HUDEP-2 (cell line): ENCODE data around the gene SATL1.
A peak's percentile ranks its signal among the peaks of the same experiment; 100 is the strongest.
"Not testable (repeated sequence)": the region's sequence is repeated elsewhere in the genome, so short reads cannot be mapped to it uniquely, and the experiment has no call there.

Experiments used
- DNase-seq, 76 experiments: peaks; one replicate each; lab custom pipeline; 2025; ENCODE audit not compliant: unreplicated experiment in 76 of 76; lab: John Stamatoyannopoulos, UW

The SATL1 gene

DNA sequence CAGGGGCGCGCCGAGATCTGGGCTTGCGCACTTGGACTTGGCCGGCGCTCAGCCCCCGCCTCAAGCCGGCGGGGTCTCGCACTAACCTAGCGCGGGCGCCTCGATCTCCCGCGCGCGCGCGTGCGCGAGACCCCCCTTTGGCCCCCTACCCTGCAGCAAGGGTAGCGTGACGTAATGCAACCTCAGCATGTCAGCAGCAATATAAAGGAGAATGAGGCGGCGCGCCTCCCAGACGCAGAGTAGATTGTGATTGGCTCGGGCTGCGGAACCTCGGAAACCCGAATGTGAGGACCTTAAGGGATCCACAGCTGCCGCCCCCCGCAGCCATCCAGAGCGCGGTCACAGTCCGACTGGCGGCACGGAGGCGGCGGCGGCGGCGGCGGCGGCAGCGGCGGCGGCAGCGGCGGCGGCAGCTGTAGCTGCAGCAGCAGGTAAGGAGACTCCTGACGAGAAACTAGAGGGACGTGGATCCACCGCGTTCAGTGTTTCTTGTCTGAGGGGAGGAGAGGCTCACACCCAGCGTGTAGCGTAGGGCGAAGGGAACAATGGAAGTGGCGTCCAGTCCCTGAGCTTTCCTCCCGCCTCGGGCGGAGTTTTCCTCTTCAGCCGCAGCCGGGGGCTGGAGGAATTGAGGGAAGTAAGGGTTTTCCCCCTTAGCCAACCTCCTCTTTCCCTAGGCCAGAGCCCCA lies at the start of gene SATL1, which contains the start of gene ZNF711:
Gene SATL1 (minus strand): TSS at position 19 of the 689 bp plus-strand sequence. CDS start 134,811 bp downstream, outside the sequence.
Gene ZNF711 (plus strand): TSS at position 231 of the 689 bp plus-strand sequence. CDS start 3,582 bp downstream, outside the sequence.
- DNase-seq = peak in 39 of 76 experiments; percentile 0 to 19 (median 2)

DNA sequence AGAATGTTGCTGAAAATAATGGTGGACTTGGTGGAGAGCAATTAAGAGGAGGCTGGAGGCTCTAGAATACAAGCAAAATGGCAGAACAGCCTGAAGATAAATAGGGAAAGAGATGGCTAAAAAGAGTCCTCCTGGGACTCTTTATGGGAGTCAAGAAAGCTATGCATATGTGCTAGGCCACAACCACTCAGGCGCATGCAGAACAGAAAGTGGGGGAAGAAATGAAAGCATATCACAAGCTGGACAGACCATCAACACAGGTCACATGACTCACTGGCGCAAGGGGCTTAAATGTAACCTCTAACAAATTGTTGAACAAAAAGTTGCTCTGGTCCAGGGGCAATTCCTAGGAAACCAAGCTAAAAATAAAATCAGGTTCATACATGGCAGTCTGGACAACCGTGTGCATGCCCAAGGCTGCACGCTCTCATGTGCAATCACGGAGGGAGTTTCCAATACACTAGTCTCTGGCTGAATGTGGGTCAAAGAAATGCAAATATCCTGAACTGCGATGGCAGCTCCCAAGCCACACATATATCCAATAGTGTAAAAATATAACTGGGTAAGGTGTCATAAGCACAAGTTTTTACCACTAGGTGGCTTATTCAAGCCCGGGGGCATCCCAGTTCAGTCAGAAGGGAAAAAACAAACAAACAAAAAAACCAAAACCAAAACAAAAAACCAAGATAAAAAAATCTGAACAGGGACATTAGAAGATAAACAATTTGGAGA lies 45.6 kb upstream of the SATL1 start:
- no peak for DNase-seq

DNA sequence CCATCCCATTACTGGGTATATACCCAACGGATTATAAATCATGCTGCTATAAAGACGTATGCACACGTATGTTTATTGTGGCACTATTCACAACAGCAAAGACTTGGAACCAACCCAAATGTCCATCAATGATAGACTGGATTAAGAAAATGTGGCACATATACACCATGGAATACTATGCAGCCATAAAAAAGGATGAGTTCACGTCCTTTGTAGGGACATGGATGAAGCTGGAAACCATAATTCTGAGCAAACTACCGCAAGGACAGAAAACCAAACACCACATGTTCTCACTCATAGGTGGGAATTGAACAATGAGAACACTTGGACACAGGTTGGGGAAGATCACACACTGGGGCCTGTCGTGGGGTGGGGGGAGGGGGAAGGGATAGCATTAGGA lies 41.7 kb upstream of the SATL1 start:
- DNase-seq = not testable (repeated sequence)

DNA sequence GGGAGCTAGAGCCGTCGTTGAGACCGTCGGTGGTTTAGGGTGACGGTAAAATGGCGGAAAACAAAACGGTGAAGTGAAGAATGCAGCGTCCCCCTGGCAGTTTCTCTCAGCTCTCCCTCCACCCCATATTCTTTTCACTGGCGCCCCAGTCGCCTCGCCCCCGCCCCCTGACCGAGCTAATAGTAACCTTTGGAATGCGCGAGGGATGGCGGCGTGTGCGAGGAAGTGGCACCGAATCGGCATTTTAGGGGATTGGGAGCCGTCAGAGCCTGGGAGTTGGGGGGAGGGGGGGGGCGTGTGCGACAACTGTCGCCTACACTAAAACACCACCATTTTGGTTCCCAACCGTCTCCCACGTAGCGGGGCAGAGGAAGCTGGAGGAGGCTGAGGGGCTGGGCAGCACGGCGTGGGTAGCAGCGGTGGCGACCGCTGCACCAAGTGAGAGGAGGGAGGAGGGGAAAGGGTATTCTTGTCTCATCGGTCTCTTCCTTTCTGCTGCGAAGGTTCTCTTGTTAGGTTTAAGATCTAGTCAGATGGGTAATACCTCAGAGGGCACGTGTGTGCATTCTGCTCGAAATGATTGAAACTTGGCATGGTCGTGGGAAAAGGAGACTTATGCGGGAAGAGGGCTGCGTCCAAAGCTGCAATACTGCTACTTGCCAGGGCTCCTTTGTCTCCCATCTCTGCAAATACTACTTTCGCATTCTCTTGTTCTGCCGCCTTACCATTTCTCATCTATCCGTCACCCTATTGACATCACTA lies 1.1 kb upstream of the SATL1 start:
- DNase-seq = peak in 20 of 76 experiments; percentile 0 to 22 (median 4)

GRCh38 chrX:85243155-85243554 lies 424 bp downstream of the SATL1 start:
- DNase-seq = no peak

DNA sequence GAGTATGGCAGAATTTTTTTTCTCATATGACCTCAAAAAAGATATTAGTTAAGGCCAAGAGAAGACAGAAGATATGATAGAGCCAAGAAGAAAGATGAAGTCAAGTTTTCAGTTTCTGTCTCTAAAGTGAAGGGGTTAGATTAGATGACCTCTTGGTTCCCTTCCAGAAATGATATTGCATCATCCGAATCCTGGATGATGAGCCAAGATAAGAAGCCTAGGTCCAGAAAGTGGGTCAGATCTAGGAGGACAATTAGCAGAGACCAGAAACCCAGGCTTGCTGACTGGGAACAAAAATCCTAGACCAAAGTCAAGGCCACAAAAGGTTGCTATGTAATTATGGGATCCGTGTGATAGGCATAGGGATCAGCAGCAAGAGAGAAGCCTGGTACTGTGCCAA lies 20.2 kb downstream of the SATL1 start:
- DNase-seq = no peak

GRCh38 chrX:85221361-85221760 lies 22.2 kb downstream of the SATL1 start:
- DNase-seq = no peak

- no peak for DNase-seq
Measured at GRCh38 chrX:85215946-85216345, 27.6 kb downstream of the SATL1 start.

- DNase-seq = no peak
Measured at GRCh38 chrX:85213792-85214530, 29.6 kb downstream of the SATL1 start.

DNA sequence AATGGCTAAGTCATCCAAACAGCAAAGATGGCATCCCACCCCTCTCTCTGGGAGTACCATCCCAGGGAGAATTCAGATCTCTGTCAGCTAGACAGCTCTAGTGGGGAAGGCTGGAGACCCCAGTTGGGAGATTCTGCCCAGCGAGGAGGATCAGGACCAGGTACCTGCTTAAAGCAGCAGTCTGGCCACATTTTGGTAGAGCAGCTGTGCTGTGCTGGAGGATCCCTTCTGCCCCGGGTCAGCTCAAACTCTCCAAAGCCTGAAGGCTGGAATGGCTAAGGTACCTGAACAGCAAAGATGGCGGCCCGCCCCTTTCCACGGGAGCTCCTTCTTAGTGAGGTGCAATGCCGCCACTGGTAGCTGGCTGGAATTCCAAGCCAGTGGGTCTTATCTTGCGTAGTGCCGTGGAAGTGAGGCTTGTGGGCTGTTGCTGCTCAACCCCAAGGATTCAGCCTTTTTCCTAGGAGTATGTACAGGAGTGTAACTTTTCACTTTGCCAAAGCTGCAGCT lies 40.1 kb downstream of the SATL1 start:
- DNase-seq = no peak

- no peak for DNase-seq
Measured at GRCh38 chrX:85196319-85196718, 47.3 kb downstream of the SATL1 start.

DNA sequence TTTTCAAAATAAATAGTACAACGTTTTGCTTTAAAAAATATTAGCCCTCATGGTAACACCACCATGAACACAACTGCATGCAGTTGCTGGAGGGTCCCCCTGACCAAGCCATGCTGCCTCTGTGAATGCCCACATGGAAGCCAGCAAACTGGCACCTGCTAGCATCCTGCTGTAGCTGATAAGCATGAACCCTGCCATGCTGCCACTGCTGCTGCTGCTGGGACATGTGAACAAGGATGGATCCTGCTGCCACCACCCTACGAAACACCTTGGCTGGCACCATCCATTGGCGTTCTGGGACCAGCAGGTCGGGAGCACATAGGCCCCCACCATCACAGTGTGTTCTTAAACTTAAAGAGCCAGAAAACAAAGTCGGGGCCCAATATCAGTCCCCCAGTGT lies 83.9 kb downstream of the SATL1 start:
- no peak for DNase-seq

GRCh38 chrX:85140964-85141363 lies 102.6 kb downstream of the SATL1 start:
- no peak for DNase-seq

- DNase-seq = no peak
Measured at GRCh38 chrX:85139422-85139821, 104.2 kb downstream of the SATL1 start.

DNA sequence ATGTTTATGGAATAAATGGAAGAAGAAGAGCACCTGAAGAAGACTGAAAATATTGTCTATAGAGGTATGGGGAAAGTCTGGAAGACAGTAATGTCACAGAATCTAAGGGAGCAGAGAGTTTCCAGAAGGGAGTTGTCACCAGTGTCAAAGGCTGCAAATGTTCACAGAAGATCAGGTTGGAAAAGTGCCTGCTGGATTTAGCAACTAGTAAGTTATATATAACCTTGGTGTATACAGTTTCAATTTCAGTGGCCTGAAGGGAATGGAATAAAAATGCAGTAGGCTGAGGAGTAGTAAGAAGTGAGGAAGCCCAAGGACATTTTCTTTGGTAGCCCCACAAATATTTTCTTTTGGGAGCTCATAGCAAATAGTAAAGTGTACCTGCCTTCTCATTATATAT lies 107.2 kb downstream of the SATL1 start:
- DNase-seq = no peak

DNA sequence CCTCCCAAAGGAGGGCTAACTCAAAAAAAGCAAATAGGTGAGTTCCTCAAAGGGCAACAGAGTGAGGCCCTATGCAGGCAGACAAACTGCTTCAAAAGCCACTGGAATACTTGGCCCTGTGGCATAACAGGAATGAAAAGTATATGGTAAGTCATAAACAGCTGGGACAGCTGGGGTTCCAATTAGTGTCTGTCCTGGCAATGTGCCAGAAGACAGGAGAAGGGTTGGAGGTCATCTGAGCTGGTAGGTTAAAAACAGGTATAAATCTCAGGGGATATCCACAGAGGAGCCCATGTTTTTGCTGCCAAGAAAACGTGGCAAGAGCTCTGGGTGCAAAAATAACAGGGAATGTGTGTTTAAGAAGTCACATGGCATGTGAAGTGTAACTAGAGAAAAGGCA lies 128.3 kb downstream of the SATL1 start:
- DNase-seq = no peak

DNA sequence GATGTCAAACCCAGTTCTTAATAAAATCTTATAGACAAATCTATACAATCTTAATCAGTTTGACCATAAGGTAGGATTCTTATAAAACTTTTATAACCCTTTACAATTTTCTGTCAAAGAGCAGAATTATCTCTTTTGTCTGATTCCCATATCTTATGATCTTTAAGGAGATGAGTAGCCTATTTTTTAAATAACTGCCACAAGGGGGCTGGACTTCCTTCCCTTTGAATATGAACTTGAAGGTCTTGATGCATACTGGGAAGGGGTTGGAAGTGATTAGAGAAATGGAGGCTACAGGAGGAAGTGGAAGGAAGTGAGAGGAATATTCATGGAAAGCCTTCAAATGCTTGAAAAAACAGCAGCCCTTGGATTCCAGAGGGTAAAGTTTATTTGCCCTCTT lies 128.8 kb downstream of the SATL1 start:
- no peak for DNase-seq

- no peak for DNase-seq
Measured at GRCh38 chrX:85114171-85114570, 129.4 kb downstream of the SATL1 start.

DNA sequence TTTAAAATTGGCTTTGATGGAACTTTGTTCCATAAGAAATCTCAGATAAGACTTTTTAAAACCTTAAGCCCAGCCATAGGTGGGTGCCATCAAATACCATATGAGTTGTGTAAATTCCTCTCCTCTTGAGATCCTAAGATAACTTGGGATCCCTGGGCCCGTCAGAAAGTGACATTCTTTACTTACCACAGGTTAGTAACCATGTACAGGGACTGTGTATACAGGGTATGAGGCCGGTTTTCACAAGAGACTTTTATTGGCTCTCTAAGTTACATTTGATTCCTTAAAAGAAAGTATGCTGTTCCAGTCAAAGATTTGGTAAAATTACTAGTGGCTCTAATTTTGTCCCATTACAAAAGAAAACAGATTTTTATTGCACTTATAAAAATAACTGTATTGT lies 129.8 kb downstream of the SATL1 start:
- DNase-seq = no peak

GRCh38 chrX:85112293-85112692 lies 131.3 kb downstream of the SATL1 start:
- no peak for DNase-seq
